HuH-7 (cell line): ENCODE results near the gene ZBTB7C.
"Not testable (repeated sequence)": the region's sequence is repeated elsewhere in the genome, so short reads cannot be mapped to it uniquely, and the experiment has no call there.

ENCODE experiments used
- DNase-seq: peaks from one replicate; pipeline ENCODE4 v3.0.0; 2011; ENCODE audit warnings: low spot score

Gene ZBTB7C

DNA sequence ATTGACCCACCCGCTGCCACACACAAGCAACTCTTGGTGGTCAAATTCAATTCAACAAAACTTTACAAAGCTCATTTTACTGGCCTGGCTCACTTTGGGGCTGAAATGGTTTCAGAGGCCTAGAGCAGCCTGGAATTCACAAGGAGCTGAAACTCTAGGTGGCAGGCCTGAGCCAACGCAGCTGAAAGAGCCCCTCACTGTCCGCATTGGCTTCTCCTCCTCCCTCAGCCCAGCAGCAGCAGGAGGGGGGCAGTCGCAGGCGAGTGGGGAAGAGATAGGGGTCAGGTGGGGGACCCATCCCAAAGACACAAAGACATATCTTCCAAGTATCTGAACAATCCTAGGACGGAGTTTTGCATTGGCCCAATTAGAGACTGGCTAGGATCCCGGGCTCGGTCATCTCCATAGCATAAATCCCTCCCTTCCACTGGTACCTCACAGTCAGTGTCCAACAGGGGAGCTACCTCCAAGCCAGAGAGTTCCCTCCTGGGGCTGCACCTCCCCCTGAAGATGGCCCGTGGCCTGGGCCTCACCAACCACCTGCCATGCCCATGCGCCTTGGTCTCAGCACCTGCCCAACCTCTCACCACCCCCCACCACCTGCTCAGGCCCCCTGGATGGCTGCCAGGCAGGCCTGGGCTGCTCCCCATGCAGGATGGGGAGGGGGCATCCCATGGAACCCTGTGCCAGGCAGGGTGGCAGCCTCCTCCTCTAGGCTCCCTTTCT lies 113.4 kb downstream of the ZBTB7C start:
- no peak for DNase-seq

DNA sequence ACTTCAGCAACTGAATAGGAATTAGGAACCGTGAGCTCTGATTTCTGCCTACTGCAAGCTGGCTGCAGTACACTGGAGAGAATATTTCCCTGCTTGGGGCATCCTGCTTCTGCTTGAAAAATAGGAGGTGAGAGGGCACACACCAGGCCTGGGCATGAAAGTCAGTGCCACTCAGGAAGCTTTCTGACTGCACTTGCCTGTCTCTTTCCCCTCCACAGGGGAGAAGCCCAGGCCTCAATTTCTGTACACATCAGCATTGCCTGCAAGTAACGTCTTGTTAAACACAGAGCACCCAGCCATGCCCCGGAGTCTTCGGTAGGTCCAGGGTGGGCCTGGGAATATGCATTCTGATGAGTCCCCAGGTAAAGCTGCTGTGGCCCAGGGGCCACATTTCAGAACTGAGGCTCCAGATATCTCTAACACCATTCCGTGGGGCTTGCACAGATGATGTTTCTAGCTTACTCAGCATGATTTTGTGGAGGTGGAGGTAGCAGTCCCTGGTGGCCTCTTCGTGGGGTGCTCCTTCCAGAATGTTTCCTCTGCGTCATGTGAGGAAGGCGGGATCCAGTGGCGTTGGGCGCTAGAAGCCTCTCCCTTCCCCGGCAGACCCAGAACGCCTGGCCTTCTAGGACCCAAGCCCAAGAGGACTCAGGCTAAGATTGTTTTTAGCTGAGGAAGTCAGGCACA lies 114.1 kb downstream of the ZBTB7C start:
- no peak for DNase-seq

GRCh38 chr18:48293954-48294898 lies 115.0 kb downstream of the ZBTB7C start:
- DNase-seq = no peak

- no peak for DNase-seq
These were observed 116.3 kb downstream of the ZBTB7C start for GRCh38 chr18:48292782-48293424.

DNA sequence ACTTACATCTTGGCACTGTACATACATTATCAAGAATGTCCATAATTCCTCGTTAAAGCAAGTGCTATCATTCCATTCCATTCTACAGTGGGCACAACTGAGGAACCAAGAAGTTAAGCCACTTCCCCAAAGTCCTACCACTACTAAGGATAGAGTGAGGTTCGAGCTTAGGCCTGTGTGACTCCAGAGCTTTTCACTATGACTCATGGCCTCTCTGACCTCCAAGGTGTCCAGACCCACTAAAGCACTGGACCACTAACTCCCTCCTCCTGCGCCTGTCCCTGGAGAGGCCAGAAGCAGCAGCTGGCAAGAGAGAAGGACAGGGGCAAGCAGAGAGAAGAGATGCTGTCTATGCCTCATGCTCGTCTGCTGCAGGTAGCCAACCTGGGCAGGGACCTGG lies 117.0 kb downstream of the ZBTB7C start:
- DNase-seq = no peak

DNA sequence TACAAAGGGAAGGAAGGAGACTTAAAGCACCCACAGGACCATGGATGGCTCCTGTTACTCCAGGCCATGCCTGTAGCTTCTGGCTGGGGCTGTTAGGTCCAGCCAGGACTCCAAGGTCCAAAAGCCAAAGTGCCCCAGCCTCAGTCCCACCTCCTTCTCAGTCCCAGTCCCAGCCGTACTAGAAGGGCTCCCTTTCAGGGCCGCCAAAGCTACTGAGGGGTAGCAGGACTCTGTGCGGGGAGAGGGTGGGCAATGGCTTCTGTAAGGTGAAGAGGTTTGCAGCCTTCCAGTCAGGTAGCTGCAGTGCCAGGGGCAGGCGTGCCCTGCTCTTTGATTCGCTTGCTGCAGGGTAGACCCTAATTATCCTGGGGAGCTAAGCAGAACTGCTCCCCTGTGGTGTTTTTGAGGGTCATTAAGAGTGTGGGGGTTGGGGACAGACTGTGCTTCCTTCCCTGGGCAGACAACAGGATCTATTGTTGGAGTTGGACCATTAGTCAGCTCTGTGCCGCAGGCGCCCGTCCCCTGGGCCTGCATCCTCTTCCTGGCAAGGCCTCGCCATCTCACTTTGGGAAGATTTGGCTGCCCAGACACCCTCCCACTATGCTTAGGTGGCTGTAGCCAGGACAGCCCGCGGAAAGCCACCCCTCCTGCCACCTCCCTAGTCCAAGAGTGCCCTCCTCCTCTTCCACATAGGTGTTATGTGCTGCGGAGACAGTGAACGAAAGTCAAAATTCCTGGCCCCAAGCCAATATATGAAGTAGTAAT lies 118.8 kb downstream of the ZBTB7C start:
- DNase-seq = no peak

- DNase-seq = no peak
These were observed 124.4 kb downstream of the ZBTB7C start for GRCh38 chr18:48284743-48285142.

DNA sequence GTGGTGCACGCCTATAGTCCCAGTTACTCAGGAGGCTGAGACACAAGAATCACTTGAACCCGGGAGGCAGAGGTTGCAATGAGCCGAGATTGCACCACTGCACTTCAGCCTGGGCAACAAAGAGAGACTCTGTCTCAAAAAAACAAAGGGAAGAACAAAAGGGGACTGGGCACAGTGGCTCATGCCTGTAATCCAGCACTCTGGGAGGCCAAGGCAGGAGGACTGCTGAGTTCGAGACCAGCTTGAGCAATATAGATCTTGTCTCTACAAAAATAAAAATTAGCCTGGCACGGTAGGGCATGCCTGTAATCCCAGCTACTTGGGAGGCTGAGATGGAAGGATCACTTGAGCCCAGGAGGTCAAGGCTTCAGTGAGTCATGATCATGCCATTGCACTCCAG lies 125.2 kb downstream of the ZBTB7C start:
- DNase-seq = not testable (repeated sequence)

- not testable (repeated sequence) for DNase-seq
These were observed 127.7 kb downstream of the ZBTB7C start for GRCh38 chr18:48281460-48281859.

GRCh38 chr18:48279312-48279711 lies 129.9 kb downstream of the ZBTB7C start:
- no peak for DNase-seq

DNA sequence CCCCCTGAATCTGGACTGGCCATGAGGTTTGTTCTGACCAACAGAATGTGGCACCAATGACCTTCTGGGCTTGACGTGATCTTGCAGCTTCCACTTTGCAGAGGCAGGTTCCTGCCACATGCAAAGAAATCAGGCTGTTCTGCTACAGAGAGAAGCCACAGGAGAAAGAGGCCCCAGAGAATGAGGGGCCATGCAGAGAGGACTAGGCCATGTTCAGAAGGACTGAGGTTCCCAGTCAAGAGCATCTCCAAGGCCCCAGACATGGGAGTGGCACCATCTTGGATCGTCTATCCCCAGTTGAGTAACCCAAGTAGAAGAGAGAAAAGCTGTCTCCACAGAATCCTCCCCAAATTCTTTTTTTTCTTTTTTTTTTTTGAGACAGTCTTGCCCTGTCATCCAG lies 131.1 kb downstream of the ZBTB7C start:
- no peak for DNase-seq

- no peak for DNase-seq
These were observed 134.9 kb downstream of the ZBTB7C start for GRCh38 chr18:48274301-48274700.

DNA sequence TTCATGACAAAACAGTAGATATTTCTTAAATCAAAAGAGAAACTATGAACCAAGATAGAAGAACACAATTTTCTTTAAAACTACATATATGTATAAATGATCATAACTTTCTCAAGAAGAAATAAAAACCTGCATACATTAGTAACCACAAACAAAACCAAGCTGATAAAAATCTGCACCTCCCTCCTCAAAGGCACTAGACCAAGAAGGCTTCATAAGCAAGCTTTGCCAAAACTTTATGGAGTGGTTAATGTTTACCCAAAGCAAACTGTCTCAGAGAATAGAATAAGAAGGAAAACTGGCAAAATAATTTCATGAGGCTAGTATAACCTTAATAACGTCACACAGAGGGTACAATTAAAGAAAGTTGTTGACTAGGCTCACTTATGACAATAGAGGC lies 138.3 kb downstream of the ZBTB7C start:
- DNase-seq = no peak

DNA sequence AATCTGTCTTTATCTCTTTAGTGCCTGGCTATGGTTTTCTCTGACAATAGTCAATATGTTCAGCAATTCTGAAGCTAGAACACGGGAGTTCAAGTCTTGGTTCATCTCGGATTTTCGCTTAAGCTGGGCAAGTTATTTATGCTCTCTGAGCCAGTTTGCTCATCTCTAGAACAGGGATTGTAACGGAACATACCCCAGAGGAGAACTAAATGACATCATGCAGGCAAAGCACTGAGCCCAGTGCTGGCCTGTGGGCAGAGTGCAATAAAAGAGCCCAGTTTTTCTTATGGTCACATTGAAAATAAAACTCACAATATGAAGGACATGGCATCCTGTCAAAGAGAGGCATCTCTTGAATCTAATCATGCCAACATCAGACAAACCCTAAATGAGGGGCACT lies 143.9 kb downstream of the ZBTB7C start:
- DNase-seq = no peak

GRCh38 chr18:48263914-48264902 lies 145.0 kb downstream of the ZBTB7C start:
- DNase-seq = no peak

DNA sequence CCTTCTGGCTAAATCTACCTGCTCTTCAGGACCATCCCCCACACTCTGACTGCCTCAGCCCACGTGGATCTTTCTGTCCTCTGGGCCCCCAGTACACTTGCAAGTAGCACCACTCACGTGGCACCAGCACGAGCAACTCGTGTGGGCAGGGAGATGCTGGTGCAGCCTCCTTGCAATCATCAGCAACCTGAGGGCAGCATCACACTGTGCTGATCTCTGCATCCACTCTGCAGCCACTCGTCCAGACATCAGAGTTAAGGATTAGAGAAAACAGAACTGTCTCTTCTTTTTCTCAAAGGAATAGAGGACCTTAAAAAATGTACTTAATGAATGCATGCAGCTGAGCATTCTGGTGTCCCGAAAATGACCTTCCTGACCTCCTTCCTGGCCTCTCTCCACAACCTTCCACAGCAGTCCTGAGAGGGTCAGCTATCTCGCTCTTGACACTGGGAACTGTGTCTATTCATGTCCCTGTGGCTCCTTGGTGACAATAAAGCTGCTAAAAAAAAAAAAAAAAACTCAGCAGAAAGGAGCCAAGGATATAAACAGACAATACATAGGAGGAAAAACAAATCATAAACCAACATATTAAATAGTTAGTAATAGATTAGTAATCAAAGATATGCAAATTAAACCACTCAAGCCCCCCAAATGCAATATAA lies 145.9 kb downstream of the ZBTB7C start:
- DNase-seq = no peak

GRCh38 chr18:48260237-48260636 lies 148.9 kb downstream of the ZBTB7C start:
- DNase-seq = no peak

DNA sequence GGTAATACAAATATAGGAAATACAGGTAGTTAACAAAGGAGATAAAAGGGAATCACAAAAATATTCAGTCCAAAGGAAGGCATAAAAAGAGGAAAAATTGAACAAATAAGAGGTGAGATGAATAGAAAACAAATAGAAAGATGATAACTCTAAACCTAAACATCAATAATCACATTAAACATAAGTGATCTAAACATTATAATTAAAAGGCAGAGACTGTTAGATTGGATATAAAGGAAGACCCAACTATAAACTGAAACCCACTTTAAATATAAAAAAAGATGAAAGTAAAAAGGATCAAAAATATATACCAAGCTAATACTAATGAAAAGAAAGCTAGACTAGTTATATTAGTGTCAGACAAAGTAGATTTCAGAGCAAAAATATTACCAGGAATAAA lies 152.3 kb downstream of the ZBTB7C start:
- no peak for DNase-seq

GRCh38 chr18:48254077-48254602 lies 155.0 kb downstream of the ZBTB7C start:
- no peak for DNase-seq
